Stimulated activated CD4-positive, alpha-beta T cell treated with anti-CD3 and anti-CD28 coated beads, Interleukin-2, amount 100 ng/mL, for 24 hours (primary cell): Measurements from ENCODE around the gene CCNT1.
A peak's percentile ranks its signal among the peaks of the same experiment; 100 is the strongest.
"Not testable (repeated sequence)": the region's sequence is repeated elsewhere in the genome, so short reads cannot be mapped to it uniquely, and the experiment has no call there.

Source experiments
- DNase-seq, 2 donors: peaks; one replicate each; pipeline ENCODE4 v3.0.0-alpha.2; 2020

Gene CCNT1

DNA sequence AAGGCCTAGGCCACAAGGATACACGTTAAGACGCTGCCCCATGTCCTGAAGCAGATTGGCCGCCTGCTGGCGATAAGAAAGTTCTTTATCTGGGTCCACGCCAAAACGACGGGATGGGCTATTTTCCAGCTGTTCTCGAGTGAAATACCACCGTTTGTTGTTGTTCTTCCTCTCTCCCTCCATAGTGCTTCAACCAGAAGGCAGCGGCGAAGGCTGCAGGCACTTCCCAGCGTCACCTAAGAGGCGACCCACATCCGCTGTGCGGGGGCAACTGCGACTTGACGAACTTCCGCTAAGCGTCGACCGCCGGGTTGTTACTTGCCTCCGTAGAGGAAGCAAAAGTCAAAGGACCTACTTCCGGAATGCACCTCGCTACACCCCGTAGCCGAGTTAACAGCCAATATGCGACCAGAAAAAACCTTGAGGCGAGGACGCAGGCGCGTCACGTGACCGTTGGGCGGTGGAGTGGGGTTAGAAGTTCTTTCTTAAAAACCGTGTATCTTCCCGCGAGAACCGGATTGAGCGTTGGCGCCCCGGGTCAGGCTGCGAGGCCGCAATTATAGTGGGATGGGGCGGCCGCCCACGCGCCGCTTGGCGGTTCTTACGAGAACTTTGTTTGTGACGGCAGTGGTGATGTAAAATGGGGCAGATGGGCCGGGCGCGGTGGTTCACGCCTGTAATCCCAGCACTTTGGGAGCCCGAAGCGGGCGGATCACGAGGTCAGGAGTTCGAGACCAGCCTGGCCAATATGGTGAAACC, at the start of gene CCNT1:
CCNT1 (minus strand) TSS at position 215 of the 759 bp plus-strand sequence; CDS start at position 183, 32 bp downstream.
- DNase-seq, result peak; percentile 99

DNA sequence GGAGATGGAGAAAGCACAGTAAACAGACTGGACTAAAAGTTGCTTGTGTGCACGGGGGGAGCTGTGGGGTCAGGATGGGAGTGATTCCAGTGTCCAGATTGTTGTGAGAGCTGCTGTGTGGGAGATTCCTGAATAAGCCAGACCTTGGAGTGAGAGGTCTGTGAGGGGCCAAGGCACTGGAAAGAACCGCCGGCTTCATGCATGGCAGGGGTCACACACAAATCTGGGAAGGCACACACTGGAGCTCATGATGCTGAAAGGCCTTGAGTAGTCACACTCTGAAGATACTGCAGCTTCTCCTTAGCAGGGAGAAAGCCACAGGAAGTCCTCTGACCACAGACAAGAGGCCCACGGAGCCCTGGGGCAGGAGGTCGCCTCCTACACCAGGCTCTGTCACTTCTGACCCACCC, 49.3 kb upstream of the CCNT1 start:
- no peak for DNase-seq

GRCh38 chr12:48764521-48764920, 48.0 kb upstream of the CCNT1 start:
- DNase-seq, result no peak

DNA sequence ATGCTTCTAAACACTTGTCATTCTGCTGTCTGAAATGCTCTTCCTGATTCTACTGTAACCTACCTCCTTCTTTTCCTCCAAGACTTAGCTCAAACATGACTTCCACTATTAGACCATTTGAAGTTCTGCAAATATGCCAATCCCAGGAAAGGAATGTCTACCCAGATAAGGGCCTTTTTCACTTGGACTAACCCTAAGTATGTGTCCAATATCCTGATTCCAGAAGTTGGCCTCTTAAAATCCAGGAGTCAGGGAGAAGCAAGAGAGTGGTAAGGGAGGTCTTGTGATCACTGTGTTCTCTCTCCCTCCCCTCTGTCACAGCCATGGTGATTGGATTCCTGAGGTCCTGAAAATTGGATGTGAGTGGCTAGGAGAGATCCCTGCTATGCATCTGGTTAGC, 42.2 kb upstream of the CCNT1 start:
- DNase-seq, result no peak

DNA sequence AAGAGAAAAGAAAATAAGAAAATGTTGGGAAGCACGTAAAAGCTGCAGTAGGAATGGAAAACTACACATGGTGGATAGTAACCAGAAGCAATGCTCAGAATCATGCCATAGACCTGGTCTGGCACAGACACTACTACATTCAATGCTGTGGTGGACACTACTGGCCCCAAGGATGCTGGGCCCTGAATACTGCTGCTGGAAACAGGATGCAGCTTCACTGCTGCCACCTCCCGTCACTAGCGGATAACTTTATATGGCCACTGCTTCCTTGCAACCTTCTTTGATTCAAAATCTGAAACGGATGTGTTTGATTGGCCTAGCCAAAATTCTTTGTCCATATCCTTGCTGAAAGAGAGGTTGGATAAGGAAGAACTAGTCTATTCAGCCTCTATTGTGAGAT, 41.7 kb upstream of the CCNT1 start:
- DNase-seq, result no peak

DNA sequence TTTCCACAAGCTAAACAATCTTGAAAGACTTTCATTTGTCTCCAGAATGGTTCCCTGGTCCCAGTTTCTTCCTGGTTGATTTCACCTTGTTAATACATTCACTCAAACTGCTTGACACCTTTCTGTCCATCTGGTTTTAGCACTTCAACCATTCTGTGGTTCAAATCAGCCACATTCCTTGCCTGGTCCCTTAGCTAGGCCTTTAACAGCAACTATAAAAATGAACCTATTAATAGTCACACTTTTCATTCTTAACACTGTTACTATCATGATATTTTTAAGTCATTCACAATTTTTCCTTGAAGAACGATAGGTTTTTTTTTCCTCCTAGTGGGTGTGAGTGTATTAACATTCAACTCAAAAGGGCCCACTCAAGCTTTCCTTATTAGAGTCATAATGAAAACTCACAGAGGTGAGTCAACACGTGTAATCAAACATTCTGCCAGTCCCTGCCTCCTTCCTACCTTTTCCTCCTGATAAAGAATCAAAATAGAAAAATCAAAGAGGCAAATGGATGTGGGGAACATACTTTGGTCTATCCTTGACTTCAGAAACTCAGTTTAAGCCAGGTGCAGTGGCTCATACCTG, 34.4 kb upstream of the CCNT1 start:
- no peak for DNase-seq

DNA sequence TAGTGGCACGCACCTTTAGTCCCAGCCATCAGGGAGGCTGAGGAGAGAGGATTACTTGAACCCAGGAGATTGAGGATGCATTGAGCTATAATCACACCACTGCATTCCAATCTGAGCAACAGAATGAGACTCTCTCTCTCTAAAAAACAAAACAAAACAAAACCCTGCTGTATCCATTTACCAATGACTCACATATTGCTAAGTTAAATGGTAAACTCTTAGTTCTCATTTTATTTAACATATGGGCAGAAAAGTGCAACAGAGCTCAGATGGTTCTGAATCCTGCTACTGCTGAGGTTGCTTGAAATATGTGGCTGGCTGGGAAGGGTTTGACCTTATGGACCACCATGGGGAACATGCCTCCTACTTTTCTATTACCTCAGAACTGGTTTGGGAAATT, 33.7 kb upstream of the CCNT1 start:
- no peak for DNase-seq

- no peak for DNase-seq
These were observed 27.9 kb upstream of the CCNT1 start for GRCh38 chr12:48744251-48745008.

DNA sequence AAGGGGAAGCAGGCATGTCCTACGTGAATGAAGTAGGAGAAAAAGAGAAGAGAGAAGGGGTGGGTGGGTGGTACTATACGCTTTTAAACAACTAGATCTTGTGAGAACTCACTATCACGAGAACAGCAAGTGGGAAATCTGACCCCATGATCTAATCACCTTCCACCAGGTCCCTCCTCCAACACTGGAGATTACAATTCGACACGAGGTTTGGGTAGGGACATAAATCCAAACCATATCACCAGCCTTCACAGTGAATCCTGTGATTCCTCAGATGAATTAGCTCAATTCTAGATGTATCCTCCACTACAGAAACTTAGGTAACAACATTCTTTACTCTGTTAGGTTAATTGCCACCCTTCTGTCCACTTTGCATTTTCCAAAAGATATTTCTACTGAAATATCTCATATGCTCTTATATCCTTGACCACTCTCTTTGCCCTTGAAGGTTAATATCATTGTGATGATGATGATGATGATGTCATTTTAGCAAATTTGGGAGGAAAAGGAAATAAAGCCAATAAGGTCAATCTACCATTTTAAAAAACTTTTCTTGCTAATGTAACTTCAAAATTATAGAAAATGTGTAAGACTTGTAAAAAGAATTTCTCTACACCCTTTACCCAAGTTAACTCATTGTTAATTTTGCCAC, 23.2 kb upstream of the CCNT1 start:
- DNase-seq, result no peak

- DNase-seq, result no peak
These were observed 19.9 kb upstream of the CCNT1 start for GRCh38 chr12:48736456-48736855.

DNA sequence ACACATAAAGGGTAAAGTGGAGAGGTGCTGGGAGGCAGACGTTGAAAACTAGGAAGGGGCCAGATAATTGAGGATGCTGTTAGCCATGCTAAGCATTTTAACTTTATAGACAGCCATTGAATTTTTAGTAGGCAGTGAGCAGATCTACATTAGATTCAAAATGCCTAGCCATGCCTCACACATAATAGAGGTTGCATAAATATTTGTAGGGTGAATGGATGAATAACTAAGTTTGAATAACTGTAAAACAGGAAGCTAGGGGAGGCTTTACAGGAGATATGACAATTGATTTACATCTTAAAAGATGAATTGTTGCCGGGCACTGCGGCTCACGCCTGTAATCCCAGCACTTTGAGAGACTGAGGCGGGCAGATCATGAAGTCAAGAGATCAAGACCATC, 12.3 kb upstream of the CCNT1 start:
- DNase-seq, result no peak

- DNase-seq, result not testable (repeated sequence)
These were observed 4.2 kb upstream of the CCNT1 start for GRCh38 chr12:48720737-48721136.

GRCh38 chr12:48720171-48720570, 3.7 kb upstream of the CCNT1 start:
- DNase-seq, result not testable (repeated sequence)

DNA sequence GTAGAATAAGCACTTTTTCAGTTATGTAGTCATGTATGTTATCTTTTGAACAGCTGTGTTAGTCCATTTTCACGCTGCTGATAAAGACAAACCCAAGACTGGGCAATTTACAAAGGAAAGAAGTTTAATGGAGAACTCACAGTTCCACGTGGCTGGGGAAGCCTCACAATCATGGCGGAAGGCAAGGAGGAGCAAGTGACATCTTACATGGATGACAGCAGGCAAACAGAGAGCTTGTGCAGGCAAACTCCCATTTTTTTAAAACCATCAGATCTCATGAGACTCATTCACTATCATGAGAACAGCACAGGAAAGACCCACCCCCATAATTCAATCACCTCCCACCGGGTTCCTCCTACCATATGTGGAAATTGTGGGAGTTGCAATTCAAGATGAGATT, 2.5 kb upstream of the CCNT1 start:
- DNase-seq, result not testable (repeated sequence)

- DNase-seq, result no peak
These were observed 767 bp upstream of the CCNT1 start for GRCh38 chr12:48717252-48717695.

DNA sequence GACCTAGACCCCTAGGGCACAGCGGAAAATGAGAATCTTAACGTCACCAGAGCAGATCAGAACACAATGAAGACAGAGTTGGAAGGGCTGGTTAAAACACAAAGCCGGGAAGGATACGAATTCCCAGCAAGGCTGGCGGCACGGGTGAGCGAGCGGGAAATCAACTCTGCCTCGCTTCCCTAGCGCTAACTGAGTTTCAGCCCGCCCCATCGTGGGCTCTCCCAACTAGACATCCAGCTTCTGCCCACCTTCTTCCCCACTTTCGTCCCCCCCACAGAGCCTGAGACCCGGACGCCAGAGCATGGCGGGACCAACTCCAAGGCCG, 377 bp downstream of the CCNT1 start:
- DNase-seq, result no peak

- no peak for DNase-seq
These were observed 4.3 kb downstream of the CCNT1 start for GRCh38 chr12:48712209-48712608.

- not testable (repeated sequence) for DNase-seq
These were observed 17.7 kb downstream of the CCNT1 start for GRCh38 chr12:48698822-48699221.

DNA sequence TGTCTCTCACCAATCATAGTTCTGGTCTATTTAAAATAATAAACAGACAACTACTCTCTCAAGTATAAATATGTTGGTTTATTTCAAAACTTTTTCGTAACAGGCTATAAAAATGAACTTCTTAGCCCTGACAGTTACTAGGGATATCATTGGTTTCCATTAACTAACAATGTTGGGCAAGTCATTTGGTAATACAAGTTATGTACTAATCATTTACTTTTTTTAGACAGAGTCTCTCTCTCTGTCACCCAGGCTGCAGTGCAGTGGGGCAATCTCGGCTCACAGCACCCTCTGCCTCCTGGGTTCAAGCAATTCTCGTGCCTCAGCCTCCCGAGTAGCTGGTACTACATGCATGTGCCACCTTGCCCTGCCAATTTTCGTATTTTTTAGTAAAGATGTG, 19.9 kb downstream of the CCNT1 start:
- DNase-seq, result no peak

DNA sequence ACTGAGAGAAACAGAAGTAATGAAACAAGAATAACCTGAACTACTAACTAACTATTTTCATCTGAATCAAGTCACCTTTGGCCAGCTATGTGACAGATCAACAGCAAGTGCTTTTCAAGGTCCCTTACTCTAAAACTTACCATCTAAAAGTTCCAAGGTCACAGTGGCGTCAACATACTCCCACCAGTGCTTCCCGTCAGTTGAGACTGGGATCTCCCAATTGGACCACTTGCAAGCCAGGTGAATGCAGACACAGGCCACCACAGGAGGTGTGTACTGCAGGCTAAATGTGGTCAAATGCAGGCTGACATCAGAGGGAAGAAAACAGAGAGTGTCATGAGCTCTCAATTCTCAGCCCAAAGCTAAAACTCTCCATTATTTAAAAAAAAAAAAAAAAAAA, 20.6 kb downstream of the CCNT1 start:
- DNase-seq, result no peak

- no peak for DNase-seq
These were observed 22.5 kb downstream of the CCNT1 start for GRCh38 chr12:48694038-48694437.

DNA sequence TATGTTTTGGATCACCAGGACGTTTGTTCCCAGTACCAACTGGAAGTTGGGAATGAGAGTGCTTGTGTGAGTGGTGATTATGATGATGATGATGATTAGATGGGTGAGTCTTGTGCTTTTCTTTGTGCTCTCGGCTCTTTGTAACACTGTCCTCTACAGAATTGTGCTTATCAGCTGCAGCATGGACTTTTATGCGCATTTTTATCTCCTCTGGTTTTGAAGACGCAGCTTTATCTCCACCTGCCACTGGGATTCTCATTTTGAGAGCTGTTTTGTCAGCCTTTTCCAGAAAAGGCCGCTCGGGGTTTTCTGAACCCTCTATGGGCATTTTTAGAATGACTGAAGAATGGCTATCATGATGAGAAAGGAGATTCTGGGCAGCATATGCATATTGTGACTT, 22.9 kb downstream of the CCNT1 start:
- no peak for DNase-seq

DNA sequence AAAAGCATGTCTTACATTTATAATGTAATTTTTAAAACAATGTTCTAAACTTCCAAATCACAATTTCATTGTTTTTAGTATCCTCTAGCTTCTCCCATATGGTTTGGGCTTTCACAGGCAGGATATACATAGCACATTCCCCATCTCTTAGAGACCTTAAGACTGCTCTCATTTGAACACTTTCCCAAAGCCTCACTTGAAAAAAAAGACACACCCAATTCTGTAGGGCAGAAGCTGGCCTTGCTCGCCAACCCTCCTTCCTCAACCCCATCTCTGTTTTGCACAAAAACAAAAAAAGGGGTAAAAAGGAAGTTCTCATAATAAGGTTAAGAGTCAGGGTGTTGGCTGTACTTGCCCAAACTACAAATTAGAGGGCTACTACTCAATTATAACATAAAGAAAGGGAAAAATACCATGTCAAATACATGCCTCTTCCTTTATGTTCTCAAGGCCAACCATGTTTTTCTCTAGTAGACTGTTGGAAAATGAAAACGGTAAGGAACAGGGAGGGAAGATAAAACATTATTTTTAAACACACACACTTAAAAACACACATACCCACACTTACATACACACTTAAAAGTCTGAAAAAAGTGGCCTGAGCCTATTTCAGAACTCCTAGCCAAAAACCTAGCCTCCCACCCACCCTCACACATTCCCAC, 24.6 kb downstream of the CCNT1 start:
- DNase-seq, result no peak
